HCEC 1CT (cell line): ENCODE measurements around the gene SHISA5.

Experiments
- DNase-seq: peaks from one replicate; pipeline ENCODE4 v3.0.0-alpha.2; 2017

SHISA5 gene

DNA sequence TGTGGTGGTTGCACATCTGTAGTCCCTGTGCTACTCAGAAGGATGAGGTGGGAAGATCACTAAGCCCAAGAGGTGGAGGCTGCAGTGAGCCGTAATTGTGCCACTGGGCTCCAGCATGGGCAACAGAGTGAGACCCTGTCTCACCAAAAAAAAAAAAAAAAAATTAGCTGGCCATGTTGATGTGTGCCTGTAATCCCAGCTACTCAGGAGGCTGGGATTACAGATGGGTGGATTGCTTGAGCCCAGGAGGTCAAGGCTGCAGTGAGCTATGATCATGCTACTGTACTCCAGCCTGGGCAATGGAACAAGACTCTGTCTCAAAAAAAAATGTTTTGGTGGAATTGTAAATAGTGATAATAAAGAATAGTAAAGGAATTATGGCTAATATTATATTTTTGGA lies 47.5 kb downstream of the SHISA5 start:
- no peak for DNase-seq

DNA sequence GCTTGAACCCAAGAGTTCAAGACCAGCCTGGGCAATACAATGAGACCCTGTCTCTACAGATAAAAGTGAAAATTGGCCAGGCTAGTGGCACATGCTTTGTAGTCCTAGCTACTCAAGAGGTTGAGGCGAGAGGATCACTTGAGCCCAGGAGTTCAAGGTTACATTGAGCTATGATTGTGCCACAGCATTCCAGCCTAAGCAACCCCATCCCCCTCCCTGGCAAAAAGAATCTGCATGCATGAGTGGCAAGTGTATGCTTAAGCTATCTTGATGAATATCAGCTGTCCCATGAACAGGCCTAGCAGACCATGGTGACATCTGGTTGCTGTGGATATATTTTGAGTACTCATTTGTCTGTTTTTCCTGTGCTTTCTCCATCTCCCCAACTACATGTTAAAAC lies 52.7 kb downstream of the SHISA5 start:
- DNase-seq = no peak

DNA sequence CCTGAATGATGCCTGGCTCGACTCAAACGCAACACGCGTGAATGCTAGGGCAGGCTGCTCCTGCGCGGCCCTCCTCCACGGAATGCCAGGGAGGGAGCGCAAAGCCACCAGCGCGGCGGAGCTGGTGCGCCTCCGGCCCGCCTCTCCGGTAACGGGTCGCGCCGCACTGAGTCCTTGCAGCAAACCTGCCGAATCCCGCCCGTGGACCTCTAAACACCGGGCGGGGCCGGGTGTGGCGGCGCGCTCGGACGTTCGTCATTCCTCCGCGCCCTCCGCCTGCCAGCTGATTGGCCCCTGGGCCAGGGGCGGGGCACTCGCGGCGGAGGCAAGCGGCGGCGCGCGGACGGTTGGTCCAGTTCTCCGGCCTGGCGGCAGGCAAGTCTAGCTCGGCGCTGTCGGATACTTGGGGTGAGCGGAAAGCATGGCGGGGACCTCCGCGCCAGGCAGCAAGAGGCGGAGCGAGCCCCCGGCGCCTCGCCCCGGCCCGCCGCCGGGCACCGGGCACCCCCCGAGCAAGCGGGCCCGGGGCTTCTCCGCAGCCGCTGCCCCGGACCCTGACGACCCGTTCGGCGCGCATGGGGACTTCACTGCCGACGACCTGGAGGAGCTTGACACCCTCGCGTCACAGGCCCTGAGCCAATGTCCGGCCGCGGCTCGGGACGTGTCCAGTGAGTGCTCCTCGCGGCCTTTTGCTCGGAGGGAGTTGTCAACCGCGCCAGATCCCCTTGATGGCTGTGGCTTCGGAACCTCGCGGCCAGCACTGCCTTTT lies 57.4 kb downstream of the SHISA5 start, which contains the start of gene ATRIP:
Gene ATRIP (plus strand): TSS at position 313 of the 769 bp plus-strand sequence. CDS start 109 bp downstream, at position 422.
- DNase-seq = peak; percentile 89

DNA sequence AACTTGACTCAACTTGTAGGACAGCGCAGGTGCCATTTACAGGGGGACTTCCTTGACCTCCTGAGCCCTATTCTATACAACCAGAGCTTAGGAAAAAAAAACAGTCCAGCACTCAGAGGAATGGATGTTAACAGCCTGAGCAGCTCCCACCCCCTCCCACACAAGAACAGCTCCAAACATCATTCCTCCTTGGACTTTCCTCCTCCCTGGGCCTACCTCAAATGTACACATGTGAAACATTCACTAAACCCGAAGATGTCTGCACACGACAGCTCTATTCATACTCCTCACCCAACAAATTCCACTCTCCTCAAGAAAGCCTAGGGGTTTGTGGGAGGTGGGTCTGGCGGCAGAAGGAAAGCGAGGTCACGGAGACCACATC lies 57.9 kb downstream of the SHISA5 start:
- no peak for DNase-seq

DNA sequence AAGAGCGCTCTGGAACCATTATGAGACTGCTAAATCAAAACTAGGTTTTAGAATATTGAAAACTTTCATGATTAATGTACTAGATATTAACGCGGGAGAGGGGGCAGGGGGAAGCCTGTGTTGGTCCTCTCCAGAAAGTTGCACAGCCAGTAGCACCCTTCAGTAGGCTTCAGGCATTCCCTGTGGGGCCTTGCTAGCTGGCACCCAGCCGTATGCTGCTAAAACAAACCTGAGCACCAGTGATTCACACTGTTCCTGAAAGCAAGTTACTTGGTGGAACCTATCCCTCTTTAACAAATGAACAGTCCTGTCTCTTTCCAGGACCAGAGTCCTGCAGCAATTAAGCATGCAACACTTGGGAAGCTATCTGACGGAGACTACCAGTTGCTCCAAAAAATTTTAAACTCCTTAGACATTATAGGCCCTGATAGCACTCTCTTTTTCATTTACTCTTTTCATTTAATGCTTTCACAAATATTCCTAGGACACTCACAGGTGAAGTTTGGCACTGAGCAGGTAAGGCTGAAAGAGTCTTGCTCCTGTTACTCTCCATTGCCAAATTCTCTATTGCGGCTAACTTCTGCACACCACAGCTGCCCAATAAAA lies 58.6 kb downstream of the SHISA5 start:
- DNase-seq = no peak

DNA sequence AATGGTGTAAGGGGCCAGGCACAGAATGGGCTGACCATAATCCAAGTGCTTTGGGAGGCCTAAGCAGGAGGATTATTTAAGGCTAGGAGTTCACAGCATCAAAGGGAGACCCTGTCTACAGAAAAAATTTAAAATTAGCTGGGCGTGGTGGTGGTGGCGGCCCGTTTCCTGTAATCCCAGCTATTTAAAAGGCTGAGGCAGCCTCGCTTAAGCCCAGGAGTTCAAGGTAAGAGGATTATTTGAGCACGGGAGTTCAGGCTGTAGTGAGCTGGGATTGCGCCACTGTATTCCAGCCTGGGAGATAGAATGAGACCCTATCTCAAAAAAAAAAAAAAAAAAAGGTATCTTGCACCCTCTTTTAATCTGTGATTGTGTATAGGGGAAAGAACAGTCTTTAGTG lies 62.0 kb downstream of the SHISA5 start:
- no peak for DNase-seq

DNA sequence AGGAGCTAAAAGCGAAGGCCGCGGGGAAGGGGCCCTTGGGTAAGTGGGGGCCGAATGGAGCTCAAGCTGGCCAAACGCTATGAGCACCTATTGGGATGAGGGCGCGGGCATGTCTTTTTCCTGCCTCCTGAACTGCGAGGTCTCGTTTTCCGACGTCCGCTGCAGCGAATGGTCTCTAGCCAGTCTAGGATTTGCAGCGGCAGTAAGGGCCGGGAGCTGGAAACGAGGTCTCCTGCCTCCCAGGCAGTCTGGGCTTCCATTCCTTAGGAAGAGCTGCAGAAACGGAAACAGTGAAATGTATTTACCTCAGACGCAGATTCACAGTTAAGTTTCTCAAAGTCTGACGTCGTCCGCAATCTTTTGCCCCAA lies 63.4 kb downstream of the SHISA5 start:
- no peak for DNase-seq

DNA sequence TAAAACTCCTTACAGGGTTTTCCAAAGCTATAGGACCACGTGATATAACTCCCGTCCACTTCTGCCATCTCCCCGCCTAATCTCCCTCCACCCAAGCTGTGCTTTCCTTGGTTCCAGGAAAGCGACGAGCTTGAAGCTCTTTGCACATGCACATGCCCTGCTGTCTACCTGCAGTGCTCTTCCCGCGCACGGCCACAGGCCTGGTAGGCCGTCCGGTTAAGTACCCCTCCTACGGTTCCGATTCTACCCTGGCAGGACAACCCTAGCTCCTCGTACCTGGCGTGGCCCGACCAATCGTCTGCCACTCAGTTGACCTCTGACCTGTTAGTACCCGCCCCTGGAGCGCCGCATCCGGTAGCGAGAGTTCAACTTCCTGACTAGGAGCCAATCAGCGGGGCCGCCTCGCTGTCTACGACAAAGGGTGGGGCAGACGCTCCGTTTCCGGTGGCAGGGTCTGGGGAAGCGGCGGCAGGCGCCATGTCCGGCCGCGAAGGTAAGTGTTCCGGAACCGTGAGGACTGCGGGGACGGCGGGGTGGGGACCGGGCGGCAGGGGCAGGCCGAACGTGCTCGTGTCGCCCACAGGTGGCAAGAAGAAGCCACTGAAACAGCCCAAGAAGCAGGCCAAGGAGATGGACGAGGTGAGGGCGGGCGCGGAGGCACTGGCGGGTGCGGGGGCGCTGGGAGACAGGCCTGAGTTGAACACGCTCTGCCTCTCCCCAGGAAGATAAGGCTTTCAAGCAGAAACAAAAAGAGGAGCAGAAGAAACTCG lies 64.0 kb downstream of the SHISA5 start, which contains the start of the genes CCDC51 and TMA7:
Gene CCDC51 (minus strand): TSS at position 300 of the 770 bp plus-strand sequence. CDS start 4,991 bp downstream, outside the sequence.
Gene TMA7 (plus strand): TSS at position 438 of the 770 bp plus-strand sequence. CDS start 40 bp downstream, at position 478.
- peak; percentile 96 for DNase-seq

DNA sequence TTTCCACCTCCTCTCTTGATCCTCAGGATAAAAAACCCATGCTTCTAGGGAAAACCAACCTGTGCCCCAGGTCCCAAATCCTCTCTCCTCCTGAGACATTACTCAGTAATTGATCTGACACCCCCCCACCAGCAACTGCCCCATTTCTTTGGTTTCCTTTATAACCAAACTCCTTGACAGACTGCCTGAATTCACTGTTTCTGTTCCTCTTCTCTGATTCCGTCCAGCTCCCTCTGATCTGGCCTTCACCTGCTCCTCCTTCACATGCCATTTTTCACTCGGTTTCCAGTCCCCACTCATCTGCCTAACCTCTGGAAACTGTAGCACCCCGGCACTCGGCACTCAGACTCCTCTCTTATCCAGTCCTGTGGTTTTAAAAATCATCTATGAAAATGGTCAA lies 66.2 kb downstream of the SHISA5 start:
- no peak for DNase-seq

DNA sequence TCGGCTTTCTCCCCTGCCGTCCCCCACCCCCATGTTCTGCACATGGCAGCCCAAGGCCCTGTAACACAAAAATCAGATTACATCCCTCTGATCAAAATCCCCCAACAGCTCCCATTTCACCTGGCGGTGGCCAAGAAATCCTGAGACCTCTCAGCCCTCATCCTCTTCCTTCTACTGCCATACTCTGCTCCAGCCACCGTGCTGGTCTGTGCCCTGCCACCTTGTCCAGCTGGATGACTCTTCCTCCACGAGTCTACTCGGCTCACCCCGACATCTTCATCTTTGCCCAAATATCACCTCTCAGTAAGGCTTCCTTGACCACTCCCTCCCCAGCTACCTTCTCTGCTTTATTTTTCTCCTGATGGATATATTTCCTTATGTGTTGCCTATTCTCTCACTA lies 67.1 kb downstream of the SHISA5 start:
- no peak for DNase-seq

DNA sequence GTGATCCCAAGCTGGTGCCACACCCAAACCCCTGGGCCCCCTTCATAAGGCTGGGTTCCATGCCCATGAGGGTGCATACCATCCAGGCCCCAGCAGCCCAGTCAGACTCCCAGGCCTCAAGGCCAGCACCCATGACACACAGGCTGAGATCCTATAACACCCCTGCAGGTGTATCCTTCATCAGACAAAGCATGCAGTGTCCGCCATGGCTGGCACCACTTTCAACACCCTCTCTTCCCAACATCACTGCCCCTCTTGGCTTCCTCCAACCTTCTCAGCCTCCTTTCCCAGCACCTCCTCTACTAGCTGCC lies 67.5 kb downstream of the SHISA5 start:
- no peak for DNase-seq

DNA sequence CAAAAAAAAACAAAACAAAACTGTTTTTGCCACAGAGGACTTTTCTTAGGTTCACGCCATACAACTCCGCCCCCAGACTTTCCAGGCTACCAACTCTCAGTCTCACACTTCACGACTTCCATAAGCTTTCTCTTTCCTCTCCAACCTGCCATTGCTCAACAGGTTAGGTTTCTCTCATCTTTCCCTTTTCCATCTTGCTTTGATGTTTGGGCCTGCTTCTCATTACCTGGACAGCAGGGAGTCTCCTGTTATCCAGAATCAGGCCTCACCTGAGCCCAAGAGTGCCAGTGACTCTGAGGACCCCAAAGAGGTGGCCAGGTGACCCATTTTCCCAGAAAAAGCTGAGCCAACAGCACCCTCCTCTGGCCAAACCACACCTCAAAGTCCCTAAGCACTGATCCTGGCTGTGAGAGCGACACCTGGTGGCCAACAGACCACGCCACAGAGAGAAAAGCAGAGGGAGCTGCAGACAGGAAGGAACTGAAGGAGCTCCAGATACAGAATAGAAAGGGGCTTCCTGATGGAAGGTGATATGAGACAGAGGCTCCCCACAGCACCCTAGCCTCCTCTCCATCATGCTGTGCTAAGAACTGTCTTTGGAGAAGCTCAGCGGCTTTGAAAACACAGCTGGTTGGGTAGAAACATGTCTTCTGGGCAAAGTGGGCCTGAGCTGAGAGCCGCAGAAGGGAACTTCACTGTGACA lies 68.0 kb downstream of the SHISA5 start:
- peak; percentile 66 for DNase-seq

DNA sequence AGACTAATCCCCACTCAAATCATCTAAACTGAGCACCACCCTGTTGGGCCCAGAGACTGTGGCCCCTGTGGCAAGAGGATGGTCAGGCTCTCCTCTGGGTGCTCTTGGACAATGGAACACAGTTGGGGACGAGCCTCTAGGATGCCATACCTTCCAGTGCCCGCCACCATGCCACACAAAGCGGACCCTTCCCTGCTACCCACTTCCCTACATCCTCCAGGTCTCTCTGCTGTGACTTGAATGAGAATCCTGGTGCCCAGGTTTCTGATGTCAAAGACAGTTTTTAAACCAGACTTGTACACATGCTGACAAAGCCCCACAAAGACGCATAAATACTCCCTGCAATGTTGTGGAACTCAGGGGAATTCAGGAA lies 68.8 kb downstream of the SHISA5 start:
- no peak for DNase-seq

DNA sequence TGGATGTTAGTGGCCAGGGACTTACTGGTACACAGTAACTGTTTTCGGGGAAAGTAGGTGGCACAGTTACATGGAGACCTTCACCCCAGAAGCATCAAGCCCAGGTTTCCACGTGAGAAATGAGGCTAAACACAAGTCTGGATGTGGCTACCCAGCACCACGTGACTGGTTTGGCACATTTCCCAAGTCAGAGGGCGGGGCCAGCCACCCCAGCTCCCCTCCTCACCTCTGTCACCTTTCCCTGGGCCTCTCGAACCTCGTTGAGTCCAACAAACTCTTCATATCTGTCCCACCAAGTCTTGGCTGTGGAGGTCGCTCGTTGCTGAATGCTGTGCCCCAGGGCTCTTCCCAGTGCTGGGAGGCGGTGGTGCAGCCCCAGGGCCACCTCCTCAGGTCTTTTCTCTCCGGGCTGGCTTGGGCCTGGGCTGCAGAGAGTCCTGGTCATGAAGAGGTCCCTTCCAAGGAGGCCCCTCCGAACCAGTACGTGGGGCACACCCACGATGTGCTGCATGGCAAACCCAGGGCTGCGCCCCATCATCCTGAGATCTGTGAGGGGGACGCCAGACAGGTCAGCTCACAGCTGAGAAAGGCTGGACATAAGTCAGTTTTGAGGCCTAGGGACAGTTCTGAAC lies 69.3 kb downstream of the SHISA5 start:
- DNase-seq = no peak

DNA sequence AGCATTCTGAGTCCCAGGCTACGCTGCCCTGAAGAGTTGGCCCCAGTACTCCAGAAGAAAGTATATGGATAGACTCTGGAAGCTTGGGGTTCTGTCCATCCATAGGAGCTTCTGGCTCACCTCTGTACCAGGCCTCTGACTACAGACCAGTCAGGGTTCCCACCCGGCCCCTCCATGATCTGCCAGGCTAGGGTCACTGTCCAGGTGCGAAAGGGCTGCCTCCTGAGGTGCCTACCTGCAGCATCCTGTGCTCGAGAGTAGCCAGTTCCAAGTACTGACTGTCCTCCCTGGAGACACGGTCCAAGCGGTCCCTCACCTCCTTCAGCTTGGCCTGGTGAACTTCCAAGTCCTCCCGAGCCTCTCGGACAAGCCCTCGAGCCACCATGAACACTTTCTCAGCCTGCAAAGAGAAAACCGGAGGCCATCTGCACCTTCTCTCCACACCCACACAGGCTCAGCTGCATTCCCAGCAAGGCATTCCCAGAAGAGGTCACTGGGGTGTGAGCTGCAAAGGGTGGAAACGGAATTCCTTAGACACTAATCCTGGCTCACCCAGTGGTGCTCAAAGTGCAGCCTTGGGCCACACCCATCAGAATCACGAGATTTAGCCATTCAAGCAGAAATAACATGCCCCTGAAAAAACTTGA lies 70.4 kb downstream of the SHISA5 start:
- DNase-seq = peak; percentile 23

DNA sequence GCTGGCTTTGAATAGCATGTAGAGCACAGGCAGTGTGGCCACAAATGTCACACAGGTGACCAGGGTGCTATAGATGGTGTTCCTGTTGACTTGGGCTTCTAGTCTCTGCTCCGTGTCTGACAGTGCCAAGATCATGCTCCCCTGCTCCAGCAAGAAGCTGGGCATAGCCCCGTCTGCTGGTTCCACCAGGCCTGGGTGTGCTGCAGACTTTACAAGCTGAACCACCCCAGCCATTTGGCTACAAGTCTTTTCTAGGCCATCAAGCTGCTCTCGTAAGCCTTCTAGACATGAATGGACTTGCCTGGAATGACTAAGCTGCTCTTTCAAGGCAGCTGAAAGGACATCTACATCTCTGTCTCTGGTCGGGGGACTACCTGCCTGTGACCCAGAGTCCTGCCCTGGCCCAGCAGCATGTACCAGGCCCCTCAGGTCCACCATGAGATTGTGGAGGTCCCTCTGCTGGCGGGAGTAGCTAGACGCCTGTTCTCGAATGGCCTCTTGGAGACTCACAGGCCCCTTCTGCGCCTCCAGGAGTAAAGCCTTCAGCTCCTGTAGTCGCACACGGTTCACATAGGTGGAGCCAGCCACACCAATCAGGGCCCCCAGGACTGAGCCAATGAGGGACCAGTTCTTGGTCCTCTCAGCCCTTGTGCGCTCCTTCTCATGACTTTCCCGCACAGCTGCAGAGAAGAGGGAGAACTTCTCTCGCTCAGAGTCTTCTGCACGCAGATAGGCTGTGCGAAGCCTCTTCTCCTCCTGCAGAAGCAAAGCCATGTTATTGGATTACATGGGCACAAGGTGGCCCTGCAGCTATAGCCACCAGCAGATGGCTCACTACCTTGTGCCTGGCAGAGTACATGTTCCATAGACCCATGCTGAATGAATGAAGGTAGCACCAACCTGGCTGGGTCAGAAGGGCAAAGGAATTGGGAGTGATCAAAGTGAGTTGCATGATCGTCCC lies 71.3 kb downstream of the SHISA5 start:
- DNase-seq = no peak

DNA sequence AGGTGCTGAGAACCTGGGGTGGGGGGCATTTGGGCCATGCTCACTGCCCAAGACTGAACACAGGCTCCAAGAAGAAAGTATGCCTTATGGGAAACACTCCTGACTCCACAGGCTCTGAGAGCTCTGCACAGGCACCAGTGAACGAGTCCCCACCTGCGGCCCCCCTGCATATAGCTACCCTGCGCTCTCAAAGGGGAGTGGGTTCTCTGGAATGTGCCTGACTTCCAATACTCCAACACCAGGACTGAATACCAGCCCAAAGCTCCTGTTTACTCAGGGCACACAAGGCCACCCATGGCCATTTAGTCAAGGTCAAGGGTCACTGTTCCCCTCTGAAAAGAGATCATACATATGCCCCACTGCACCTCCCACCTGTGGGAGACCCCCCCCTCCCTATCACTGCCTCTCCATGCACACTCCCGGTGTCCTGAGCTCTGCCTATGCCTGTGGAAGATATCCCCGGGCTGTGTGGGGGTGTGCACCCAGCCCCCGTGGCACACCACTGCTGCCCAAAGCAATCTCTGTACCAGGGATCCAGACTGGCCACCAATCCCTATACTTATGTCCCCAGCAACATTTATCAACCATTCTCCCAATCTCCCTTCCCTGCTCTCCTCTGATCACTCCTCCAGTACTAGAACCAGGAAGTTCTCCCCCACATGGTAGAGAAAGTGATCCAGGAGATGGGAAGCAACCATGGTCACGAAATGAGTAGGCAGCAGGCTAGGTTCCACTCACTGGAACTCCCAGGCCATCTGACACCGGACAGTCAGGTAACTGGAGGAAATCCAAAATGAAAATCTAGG lies 72.5 kb downstream of the SHISA5 start:
- no peak for DNase-seq

DNA sequence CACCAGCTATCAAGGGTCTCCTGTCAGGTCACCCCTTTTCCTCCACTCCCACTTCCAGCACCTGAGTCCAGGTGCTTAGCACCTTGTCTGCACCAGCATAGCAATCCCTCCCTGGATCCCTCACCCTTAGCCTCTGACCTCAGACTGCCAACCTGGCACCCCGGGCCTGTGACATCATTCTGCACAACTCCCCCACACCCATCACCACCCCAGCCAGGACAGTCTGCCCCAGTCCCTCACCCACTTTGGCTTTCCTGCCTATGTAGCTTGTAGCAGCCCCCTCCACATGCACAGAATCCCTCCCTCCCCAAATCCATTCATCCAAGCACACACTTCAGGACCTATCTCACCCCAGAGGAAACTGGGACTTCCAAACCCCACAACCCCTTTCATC lies 73.3 kb downstream of the SHISA5 start:
- no peak for DNase-seq

DNA sequence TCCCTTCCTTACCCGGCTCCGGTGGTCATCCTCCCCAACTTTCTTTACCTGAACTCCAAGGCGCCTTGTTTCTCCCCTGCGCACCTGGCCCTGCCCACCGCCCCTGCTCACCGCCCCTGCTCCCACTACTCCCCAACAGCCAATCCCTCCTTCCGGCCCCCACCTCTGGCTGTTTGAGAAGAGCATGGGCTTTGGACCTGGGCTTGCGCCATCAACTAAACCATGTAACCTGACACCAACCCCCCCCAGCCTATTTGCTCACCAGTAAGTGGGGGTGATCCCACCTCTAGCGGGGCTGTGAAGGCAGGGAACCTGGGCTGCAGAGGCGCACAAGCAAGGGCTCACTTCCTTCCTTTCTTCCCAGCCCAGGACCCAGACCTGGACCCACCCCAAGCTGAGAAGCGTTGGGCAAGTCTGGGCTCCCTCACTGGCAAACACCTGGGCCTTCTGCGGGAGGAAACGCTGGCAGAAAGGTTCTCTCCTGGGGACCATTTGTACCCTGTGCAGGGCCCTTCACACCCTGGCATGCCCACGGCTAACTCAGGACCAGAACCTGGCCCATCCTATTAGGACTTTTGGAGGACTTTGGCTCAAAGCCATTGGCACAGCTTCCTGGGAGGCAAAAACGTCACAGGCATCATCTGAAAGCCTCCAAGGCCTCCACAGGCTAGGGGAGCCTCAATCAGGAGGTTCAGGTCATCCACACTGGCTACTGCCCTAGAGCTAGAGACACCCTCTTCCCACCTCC lies 73.8 kb downstream of the SHISA5 start, which contains the start of gene PLXNB1:
Gene PLXNB1 (minus strand): TSS at position 127 of the 748 bp plus-strand sequence. CDS start 5,475 bp downstream, outside the sequence.
- DNase-seq = peak; percentile 41
